ENCODE measurements around the gene DPH7.
"Not testable (repeated sequence)": the region's sequence is repeated elsewhere in the genome, so short reads cannot be mapped to it uniquely, and the experiment has no call there.

DPH7 gene

DNA sequence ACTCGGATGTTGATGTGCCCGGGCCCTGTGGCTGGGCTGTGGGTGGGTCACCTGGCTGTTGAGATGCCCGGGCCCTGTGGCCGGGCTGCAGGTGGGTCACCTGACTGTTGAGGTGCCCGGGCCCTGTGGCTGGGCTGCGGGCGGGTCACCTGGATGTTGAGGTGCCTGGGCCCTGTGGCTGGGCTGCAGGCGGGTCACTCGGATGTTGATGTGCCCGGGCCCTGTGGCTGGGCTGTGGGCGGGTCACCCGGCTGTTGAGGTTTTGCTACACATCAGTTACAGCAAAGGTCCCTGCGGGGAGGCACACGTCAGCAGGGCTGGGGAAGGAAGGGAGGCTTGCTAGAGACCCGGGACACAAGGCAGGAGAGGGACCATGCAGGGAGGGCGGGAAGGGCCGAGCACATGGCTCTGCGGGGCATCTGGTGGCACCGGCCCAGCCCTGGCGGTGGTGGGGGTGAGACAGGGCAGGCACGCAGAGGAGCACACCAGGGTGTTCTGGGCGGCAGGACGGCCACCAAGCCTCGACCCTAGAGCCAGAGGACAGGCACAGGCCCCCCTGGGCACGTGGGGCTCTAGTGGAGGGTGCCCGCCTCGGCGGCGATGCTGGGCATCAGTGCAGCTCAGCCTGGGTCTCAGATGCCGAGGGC is 63.9 kb downstream of the DPH7 start:
- no peak for TF ChIP-seq TCF4 (CRISPR knock-in tag; IDR thresholded peaks at IDR 0.05; ENCODE audit: borderline replicate concordance)
- no peak for TF ChIP-seq GLIS3 (CRISPR knock-in tag; IDR thresholded peaks at IDR 0.05)
- no peak for TF ChIP-seq ZNF70 (CRISPR knock-in tag; IDR thresholded peaks at IDR 0.05)
- TF ChIP-seq ARNTL (CRISPR knock-in tag; IDR thresholded peaks at IDR 0.05; ENCODE audit: borderline replicate concordance, low read depth) = no peak
- no peak for TF ChIP-seq CSDC2 (CRISPR knock-in tag; IDR thresholded peaks at IDR 0.05)
- TF ChIP-seq, protein P1, sequence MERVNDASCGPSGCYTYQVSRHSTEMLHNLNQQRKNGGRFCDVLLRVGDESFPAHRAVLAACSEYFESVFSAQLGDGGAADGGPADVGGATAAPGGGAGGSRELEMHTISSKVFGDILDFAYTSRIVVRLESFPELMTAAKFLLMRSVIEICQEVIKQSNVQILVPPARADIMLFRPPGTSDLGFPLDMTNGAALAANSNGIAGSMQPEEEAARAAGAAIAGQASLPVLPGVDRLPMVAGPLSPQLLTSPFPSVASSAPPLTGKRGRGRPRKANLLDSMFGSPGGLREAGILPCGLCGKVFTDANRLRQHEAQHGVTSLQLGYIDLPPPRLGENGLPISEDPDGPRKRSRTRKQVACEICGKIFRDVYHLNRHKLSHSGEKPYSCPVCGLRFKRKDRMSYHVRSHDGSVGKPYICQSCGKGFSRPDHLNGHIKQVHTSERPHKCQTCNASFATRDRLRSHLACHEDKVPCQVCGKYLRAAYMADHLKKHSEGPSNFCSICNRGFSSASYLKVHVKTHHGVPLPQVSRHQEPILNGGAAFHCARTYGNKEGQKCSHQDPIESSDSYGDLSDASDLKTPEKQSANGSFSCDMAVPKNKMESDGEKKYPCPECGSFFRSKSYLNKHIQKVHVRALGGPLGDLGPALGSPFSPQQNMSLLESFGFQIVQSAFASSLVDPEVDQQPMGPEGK (CRISPR knock-in tag; IDR thresholded peaks at IDR 0.05; ENCODE audit: borderline replicate concordance) = no peak
- no peak for TF ChIP-seq OSR1 (CRISPR knock-in tag; IDR thresholded peaks at IDR 0.05)
- TF ChIP-seq SNAI2 (CRISPR knock-in tag; IDR thresholded peaks at IDR 0.05) = no peak
- no peak for TF ChIP-seq ZNF8 (CRISPR knock-in tag; IDR thresholded peaks at IDR 0.05)
- TF ChIP-seq, protein P2, sequence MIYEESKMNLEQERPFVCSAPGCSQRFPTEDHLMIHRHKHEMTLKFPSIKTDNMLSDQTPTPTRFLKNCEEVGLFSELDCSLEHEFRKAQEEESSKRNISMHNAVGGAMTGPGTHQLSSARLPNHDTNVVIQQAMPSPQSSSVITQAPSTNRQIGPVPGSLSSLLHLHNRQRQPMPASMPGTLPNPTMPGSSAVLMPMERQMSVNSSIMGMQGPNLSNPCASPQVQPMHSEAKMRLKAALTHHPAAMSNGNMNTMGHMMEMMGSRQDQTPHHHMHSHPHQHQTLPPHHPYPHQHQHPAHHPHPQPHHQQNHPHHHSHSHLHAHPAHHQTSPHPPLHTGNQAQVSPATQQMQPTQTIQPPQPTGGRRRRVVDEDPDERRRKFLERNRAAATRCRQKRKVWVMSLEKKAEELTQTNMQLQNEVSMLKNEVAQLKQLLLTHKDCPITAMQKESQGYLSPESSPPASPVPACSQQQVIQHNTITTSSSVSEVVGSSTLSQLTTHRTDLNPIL (CRISPR knock-in tag; IDR thresholded peaks at IDR 0.05; ENCODE audit: low read depth) = no peak
- no peak for TF ChIP-seq ZC3H10 (CRISPR knock-in tag; IDR thresholded peaks at IDR 0.05)
- TF ChIP-seq, protein P3, sequence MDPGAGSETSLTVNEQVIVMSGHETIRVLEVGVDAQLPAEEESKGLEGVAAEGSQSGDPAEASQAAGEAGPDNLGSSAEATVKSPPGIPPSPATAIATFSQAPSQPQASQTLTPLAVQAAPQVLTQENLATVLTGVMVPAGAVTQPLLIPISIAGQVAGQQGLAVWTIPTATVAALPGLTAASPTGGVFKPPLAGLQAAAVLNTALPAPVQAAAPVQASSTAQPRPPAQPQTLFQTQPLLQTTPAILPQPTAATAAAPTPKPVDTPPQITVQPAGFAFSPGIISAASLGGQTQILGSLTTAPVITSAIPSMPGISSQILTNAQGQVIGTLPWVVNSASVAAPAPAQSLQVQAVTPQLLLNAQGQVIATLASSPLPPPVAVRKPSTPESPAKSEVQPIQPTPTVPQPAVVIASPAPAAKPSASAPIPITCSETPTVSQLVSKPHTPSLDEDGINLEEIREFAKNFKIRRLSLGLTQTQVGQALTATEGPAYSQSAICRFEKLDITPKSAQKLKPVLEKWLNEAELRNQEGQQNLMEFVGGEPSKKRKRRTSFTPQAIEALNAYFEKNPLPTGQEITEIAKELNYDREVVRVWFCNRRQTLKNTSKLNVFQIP (CRISPR knock-in tag; IDR thresholded peaks at IDR 0.05; ENCODE audit: borderline replicate concordance, low read depth) = no peak
- no peak for TF ChIP-seq ZFP30 (CRISPR knock-in tag; IDR thresholded peaks at IDR 0.05)
- TF ChIP-seq BACH2 (CRISPR knock-in tag; IDR thresholded peaks at IDR 0.05; ENCODE audit: borderline replicate concordance) = no peak
- TF ChIP-seq, protein P4, sequence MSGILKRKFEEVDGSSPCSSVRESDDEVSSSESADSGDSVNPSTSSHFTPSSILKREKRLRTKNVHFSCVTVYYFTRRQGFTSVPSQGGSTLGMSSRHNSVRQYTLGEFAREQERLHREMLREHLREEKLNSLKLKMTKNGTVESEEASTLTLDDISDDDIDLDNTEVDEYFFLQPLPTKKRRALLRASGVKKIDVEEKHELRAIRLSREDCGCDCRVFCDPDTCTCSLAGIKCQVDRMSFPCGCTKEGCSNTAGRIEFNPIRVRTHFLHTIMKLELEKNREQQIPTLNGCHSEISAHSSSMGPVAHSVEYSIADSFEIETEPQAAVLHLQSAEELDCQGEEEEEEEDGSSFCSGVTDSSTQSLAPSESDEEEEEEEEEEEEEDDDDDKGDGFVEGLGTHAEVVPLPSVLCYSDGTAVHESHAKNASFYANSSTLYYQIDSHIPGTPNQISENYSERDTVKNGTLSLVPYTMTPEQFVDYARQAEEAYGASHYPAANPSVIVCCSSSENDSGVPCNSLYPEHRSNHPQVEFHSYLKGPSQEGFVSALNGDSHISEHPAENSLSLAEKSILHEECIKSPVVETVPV (CRISPR knock-in tag; IDR thresholded peaks at IDR 0.05) = no peak
- no peak for TF ChIP-seq PPARA (CRISPR knock-in tag; IDR thresholded peaks at IDR 0.05; ENCODE audit: borderline replicate concordance)
- TF ChIP-seq ZNF565 (CRISPR knock-in tag; conservative IDR thresholded peaks at IDR 0.05; ENCODE audit: low read depth) = no peak
- no peak for TF ChIP-seq ZFP3 (CRISPR knock-in tag; IDR thresholded peaks at IDR 0.05)
- ATAC-seq = no peak; the same call in 2 of the 3 replicates

DNA sequence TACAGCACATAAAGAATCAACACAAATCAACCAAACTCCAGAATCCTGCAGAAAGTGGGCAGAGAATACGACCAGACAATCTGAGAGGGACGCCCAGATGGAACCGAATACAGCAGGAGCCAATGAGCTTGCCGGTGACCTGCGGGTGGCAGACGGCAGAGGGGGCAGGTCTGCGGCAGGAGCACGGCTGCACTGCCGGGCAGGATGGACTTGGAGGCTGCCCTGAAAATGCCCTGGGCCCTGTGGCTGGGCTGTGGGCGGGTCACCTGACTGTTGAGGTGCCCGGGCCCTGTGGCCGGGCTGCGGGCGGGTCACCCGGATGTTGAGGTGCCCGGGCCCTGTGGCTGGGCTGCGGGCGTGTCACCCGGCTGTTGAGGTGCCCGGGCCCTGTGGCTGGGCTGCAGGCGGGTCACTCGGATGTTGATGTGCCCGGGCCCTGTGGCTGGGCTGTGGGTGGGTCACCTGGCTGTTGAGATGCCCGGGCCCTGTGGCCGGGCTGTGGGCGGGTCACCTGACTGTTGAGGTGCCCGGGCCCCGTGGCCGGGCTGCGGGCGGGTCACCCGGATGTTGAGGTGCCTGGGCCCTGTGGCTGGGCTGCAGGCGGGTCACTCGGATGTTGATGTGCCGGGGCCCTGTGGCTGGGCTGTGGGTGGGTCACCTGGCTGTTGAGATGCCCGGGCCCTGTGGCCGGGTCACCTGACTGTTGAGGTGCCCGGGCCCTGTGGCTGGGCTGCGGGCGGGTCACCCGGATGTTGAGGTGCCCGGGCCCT is 64.7 kb downstream of the DPH7 start:
- not testable (repeated sequence) for ATAC-seq

DNA sequence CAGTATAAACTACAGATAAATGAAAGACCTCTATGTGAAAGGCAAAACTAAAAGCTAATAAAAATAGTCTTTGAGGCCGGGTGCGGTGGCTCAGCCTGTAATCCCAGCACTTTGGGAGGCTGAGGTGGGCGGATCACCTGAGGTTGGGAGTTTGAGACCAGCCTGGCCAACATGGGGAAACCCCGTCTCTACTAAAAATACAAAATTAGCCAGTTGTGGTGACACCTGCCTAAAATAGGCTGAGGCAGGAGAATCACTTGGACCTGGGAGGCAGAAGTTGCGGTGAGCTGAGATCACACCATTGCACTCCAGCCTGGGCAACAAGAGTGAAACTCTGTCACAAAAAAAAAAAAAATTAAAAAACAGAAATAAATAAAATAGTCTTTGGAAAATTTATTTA is 65.6 kb downstream of the DPH7 start:
- ATAC-seq = not testable (repeated sequence)

DNA sequence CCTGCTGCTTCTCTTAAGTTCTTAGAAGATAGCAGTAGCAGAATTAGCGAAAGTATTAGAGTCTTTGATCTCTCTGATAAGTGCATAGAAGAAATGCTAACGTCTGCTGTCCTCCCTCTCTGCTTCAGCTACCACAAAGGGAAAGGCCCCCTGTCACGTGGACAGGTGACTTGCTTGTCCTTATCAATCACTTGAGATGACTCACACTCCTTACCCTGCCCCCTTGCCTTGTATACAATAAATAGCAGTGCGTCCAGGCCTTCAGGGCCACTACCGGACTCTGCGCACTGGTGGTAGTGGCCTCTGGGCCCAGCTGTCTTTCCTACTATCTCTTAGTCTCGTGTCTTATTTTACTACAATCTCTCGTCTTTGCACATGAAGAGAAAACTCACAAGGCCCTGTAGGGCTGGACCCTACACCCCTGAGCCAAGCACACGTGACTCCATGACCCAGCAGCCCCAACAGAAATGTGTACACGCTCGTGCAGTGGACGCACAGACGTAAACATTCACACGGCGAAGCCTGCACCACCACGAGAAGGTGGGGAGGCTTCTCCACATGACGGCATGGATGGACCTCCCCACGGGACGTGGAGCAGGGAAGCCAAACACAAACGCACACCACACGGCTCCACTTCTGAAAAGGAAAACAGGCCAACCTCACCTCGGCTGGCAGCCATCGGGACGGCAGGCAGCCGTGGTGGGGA is 66.8 kb downstream of the DPH7 start:
- TF ChIP-seq ARNTL (CRISPR knock-in tag; IDR thresholded peaks at IDR 0.05; ENCODE audit: borderline replicate concordance, low read depth) (no peak), BACH2 (CRISPR knock-in tag; IDR thresholded peaks at IDR 0.05; ENCODE audit: borderline replicate concordance) (no peak), ZFP30 (CRISPR knock-in tag; IDR thresholded peaks at IDR 0.05) (no peak), ESRRG (CRISPR knock-in tag; IDR thresholded peaks at IDR 0.05) (no peak), ZC3H10 (CRISPR knock-in tag; IDR thresholded peaks at IDR 0.05) (no peak), ZNF565 (CRISPR knock-in tag; conservative IDR thresholded peaks at IDR 0.05; ENCODE audit: low read depth) (no peak), RARB (CRISPR knock-in tag; IDR thresholded peaks at IDR 0.05) (no peak), TOX (CRISPR knock-in tag; IDR thresholded peaks at IDR 0.05; ENCODE audit: borderline replicate concordance) (no peak), ZFP3 (CRISPR knock-in tag; IDR thresholded peaks at IDR 0.05) (no peak), PPARA (CRISPR knock-in tag; IDR thresholded peaks at IDR 0.05; ENCODE audit: borderline replicate concordance) (no peak), ZNF8 (CRISPR knock-in tag; IDR thresholded peaks at IDR 0.05) (no peak), SNAI2 (CRISPR knock-in tag; IDR thresholded peaks at IDR 0.05) (no peak), CSDC2 (CRISPR knock-in tag; IDR thresholded peaks at IDR 0.05) (no peak), ZNF70 (CRISPR knock-in tag; IDR thresholded peaks at IDR 0.05) (no peak)
- TF ChIP-seq, protein P4 (CRISPR knock-in tag; IDR thresholded peaks at IDR 0.05) = no peak
- TF ChIP-seq, protein P5, sequence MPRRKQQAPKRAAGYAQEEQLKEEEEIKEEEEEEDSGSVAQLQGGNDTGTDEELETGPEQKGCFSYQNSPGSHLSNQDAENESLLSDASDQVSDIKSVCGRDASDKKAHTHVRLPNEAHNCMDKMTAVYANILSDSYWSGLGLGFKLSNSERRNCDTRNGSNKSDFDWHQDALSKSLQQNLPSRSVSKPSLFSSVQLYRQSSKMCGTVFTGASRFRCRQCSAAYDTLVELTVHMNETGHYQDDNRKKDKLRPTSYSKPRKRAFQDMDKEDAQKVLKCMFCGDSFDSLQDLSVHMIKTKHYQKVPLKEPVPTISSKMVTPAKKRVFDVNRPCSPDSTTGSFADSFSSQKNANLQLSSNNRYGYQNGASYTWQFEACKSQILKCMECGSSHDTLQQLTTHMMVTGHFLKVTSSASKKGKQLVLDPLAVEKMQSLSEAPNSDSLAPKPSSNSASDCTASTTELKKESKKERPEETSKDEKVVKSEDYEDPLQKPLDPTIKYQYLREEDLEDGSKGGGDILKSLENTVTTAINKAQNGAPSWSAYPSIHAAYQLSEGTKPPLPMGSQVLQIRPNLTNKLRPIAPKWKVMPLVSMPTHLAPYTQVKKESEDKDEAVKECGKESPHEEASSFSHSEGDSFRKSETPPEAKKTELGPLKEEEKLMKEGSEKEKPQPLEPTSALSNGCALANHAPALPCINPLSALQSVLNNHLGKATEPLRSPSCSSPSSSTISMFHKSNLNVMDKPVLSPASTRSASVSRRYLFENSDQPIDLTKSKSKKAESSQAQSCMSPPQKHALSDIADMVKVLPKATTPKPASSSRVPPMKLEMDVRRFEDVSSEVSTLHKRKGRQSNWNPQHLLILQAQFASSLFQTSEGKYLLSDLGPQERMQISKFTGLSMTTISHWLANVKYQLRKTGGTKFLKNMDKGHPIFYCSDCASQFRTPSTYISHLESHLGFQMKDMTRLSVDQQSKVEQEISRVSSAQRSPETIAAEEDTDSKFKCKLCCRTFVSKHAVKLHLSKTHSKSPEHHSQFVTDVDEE (CRISPR knock-in tag; IDR thresholded peaks at IDR 0.05) = no peak
- ATAC-seq = no peak

DNA sequence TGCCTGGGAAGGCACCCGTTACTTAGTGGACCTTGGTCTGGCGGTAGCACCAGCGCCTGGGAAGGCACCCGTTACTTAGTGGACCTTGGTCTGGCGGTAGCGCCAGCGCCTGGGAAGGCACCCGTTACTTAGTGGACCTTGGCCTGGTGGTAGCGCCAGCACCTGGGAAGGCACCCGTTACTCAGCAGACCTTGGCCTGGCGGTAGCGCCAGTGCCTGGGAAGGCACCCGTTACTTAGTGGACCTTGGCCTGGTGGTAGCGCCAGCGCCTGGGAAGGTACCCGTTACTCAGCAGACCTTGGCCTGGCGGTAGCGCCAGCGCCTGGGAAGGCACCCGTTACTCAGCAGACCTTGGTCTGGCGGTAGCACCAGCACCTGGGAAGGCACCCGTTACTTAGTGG is 67.6 kb downstream of the DPH7 start:
- ATAC-seq = not testable (repeated sequence)
